PFSK-1 (cell line): ENCODE measurements around the gene NPAT. TPM values are rescaled to one million over a fixed set of nuclear protein-coding genes. Genes with fewer than 3 reads are reported as not detected.
A peak's percentile ranks its signal among the peaks of the same experiment; 100 is the strongest.

Source experiments
- FOXP2 ChIP-seq: optimal IDR thresholded peaks from 2 replicates; pipeline ENCODE3; 2011; ENCODE audit warnings: borderline replicate concordance, control low read depth, inconsistent platforms; ENCODE audit not compliant: insufficient read depth; ENCODE audit errors: extremely low read length, extremely low read depth
- POLR2AphosphoS5 ChIP-seq: IDR thresholded peaks from 2 replicates; pipeline ENCODE4 v1.6.1; 2012; ENCODE audit warnings: low read depth, mild to moderate bottlenecking, control low read depth, low read length, moderate library complexity
- REST ChIP-seq, 2 experiments: IDR thresholded peaks; 2 replicates each; pipeline versions ENCODE4 v1.6.1 to v1.8.0; 2011 to 2012; ENCODE audit warnings: low read depth in 2 of 2, low read length in 2 of 2, control low read depth in 1 of 2, inconsistent platforms in 1 of 2, mild to moderate bottlenecking in 1 of 2, moderate library complexity in 1 of 2; ENCODE audit not compliant: insufficient read depth in 1 of 2
- SIN3A ChIP-seq: IDR thresholded peaks from 2 replicates; pipeline ENCODE4 v1.6.1; 2012; ENCODE audit warnings: mild to moderate bottlenecking, low read length, moderate library complexity, borderline replicate concordance; ENCODE audit not compliant: insufficient read depth
- TAF1 ChIP-seq: IDR thresholded peaks from 2 replicates; pipeline ENCODE4 v1.6.1; 2012; ENCODE audit warnings: low read length, control low read depth, borderline replicate concordance; ENCODE audit not compliant: insufficient read depth
- polyA plus RNA-seq: library from polyadenylated mRNA; unstranded; fragments of >200 nt; gene quantifications from one replicate; pipeline ENCODE4 v1.2.1, GENCODE V29; 2012; ENCODE audit warnings: low read depth, missing spikeins; ENCODE audit not compliant: insufficient read length

NPAT gene
- polyA plus RNA-seq, result 2.8 TPM

GRCh38 chr11:108222574-108223347, at the start of gene NPAT, which contains the start of gene ATM:
TSS of gene NPAT (minus strand) at chr11:108222638. CDS start at chr11:108222536, 102 bp downstream.
TSS of gene ATM (plus strand) at chr11:108223067. CDS start at chr11:108227625, 4,558 bp downstream.
- TF ChIP-seq FOXP2 (peak; percentile 75), POLR2AphosphoS5 (peak; percentile 81), REST (IDR thresholded peaks at IDR 0.05; ENCODE audit: insufficient read depth in 1 of 2, low read depth in 2 of 2, low read length in 2 of 2) (peak in 1 of 2 experiments; percentile 52; a peak in 2 of 4 replicates), SIN3A (peak; percentile 86), TAF1 (peak; percentile 78; the same call in 1 of the 2 replicates)

- TF ChIP-seq TAF1 (no peak), POLR2AphosphoS5 (no peak), REST (IDR thresholded peaks at IDR 0.05; ENCODE audit: insufficient read depth in 1 of 2, low read depth in 2 of 2, low read length in 2 of 2) (no peak), SIN3A (no peak)
Observed at GRCh38 chr11:108269583-108269982, 47.1 kb upstream of the NPAT start.

- TF ChIP-seq REST (IDR thresholded peaks at IDR 0.05; ENCODE audit: insufficient read depth in 1 of 2, low read depth in 2 of 2, low read length in 2 of 2) (no peak), SIN3A (no peak)
Observed at GRCh38 chr11:108253176-108253575, 30.7 kb upstream of the NPAT start.

- no peak for TF ChIP-seq SIN3A
- no peak for TF ChIP-seq TAF1
- TF ChIP-seq POLR2AphosphoS5, result no peak
- TF ChIP-seq FOXP2, result no peak
- TF ChIP-seq REST (IDR thresholded peaks at IDR 0.05; ENCODE audit: insufficient read depth in 1 of 2, low read depth in 2 of 2, low read length in 2 of 2), result no peak
Observed at GRCh38 chr11:108246885-108247284, 24.4 kb upstream of the NPAT start.

- TF ChIP-seq REST (IDR thresholded peaks at IDR 0.05; ENCODE audit: insufficient read depth in 1 of 2, low read depth in 2 of 2, low read length in 2 of 2) (no peak), FOXP2 (no peak), SIN3A (no peak), TAF1 (no peak), POLR2AphosphoS5 (no peak)
Observed at GRCh38 chr11:108246308-108246707, 23.9 kb upstream of the NPAT start.
